ENCODE measurements around the gene SPTBN1.

SPTBN1 gene

GRCh38 chr2:54556621-54557121 lies 100.5 kb downstream of the SPTBN1 start:
- no peak for TF ChIP-seq CTCF (IDR thresholded peaks at IDR 0.05; ENCODE audit: low read depth, low read length, missing control alignments)
- H3K4me3 ChIP-seq (ENCODE audit: low read depth, low read length) = no peak overlapping the region
- no peak for DNase-seq (ENCODE audit: low read depth)

GRCh38 chr2:54557211-54557600 lies 101.1 kb downstream of the SPTBN1 start:
- no peak for DNase-seq (ENCODE audit: low read depth)
- H3K4me3 ChIP-seq (ENCODE audit: low read depth, low read length) = peak overlapping the region; percentile 92; the same call in 1 of the 2 replicates
- no peak for TF ChIP-seq CTCF (IDR thresholded peaks at IDR 0.05; ENCODE audit: low read depth, low read length, missing control alignments)

- TF ChIP-seq CTCF (IDR thresholded peaks at IDR 0.05; ENCODE audit: low read depth, low read length, missing control alignments) = peak; percentile 25
- peak overlapping the region; percentile 92 for H3K4me3 ChIP-seq (ENCODE audit: low read depth, low read length)
- no peak for DNase-seq (ENCODE audit: low read depth)
These were observed 101.6 kb downstream of the SPTBN1 start for GRCh38 chr2:54557601-54558187.

- peak overlapping the region; percentile 92 for H3K4me3 ChIP-seq (ENCODE audit: low read depth, low read length)
- DNase-seq (ENCODE audit: low read depth) = no peak
- TF ChIP-seq CTCF (IDR thresholded peaks at IDR 0.05; ENCODE audit: low read depth, low read length, missing control alignments) = no peak
These were observed 102.3 kb downstream of the SPTBN1 start for GRCh38 chr2:54558188-54559005.

- no peak for TF ChIP-seq CTCF (IDR thresholded peaks at IDR 0.05; ENCODE audit: low read depth, low read length, missing control alignments)
- H3K4me3 ChIP-seq (ENCODE audit: low read depth, low read length) = peak overlapping the region; percentile 92
- no peak for DNase-seq (ENCODE audit: low read depth)
These were observed 102.9 kb downstream of the SPTBN1 start for GRCh38 chr2:54559006-54559445.

- no peak for DNase-seq (ENCODE audit: low read depth)
- H3K4me3 ChIP-seq (ENCODE audit: low read depth, low read length) = peak overlapping the region; percentile 92
- TF ChIP-seq CTCF (IDR thresholded peaks at IDR 0.05; ENCODE audit: low read depth, low read length, missing control alignments) = no peak
These were observed 103.5 kb downstream of the SPTBN1 start for GRCh38 chr2:54559593-54560145.

Data from GM12864 (cell line).